ENCODE measurements around the gene VANGL1. TPM values are rescaled to one million over a fixed set of nuclear protein-coding genes. Genes with fewer than 3 reads are reported as not detected.

VANGL1 gene
- total and polyA plus RNA-seq, 2 of the 4 experiments (the other 2 are of a cell fraction) = 6.1 to 6.7 TPM

DNA sequence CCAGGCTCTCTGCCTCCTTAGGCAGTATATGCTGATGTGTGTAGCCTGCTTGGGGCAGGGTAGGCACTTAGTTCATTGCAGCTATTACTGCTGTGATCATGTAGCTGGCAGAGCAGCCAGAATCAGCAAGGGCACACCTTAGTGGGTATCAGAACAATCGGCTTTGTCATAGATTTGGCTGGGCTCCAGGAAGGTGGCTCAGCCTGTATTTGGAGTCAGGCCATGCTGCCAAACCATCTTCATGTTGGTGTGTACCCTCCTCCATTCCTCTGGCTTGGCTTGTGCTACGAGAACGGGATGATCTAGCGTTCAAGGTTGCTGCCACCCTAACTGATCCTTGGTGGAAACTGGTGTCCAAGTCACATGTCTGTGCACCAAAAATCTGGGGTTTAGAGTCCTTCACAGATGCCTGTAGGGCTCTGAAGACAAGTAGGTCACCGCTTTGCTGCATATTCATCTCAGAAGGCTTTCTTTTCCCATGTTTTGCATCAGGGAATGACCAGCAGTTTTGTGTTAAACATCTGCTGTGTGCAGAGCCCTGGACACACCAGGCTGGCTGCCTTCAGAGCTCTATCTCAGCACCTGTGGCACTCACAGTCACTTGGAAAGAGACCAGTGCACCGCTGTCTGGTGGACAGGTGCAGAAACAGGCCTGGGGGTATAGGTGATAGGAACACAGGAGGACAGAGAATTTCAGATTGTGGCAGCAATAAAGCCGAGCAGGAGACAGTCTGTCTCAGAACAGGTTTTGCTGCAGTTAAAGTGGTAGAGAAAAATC, 23.7 kb downstream of the VANGL1 start:
- Histone ChIP-seq H3K9me3 (ENCODE audit: control insufficient read depth, insufficient read depth, low read length) (peaks cover 5% of the 10 kb centered on the region; the same call in 1 of the 2 replicates), H3K4ac (ENCODE audit: low read depth, low read length) (no peak overlapping the region), H2BK15ac (ENCODE audit: low read depth, low read length) (no peak overlapping the region), H3K4me1 (ENCODE audit: control insufficient read depth, insufficient read depth, low read length) (peaks cover 8% of the 10 kb centered on the region), H3K4me2 (ENCODE audit: low read depth, low read length) (no peak overlapping the region), H2BK5ac (ENCODE audit: low read depth, low read length, poor library complexity, severe bottlenecking) (no peak overlapping the region), H2BK120ac (ENCODE audit: low read depth, low read length) (no peak overlapping the region), H3K9ac (ENCODE audit: low read depth, low read length) (no peak overlapping the region), H4K20me1 (ENCODE audit: insufficient read depth, low read length) (peaks cover 6% of the 10 kb centered on the region; the same call in 1 of the 2 replicates), H3K4me3 (ENCODE audit: insufficient read depth, low read depth, low read length) (no peak overlapping the region), H3K23ac (ENCODE audit: low read depth, low read length) (no peak overlapping the region), H2AK5ac (ENCODE audit: low read depth, low read length) (no peak overlapping the region), H4K91ac (ENCODE audit: insufficient read depth, low read depth, low read length) (no peak overlapping the region), H3K14ac (replicated peaks; ENCODE audit: low read depth, low read length) (no peak overlapping the region), H4K5ac (ENCODE audit: low read depth, low read length) (no peak overlapping the region), H3K18ac (ENCODE audit: low read depth, low read length) (no peak overlapping the region), H3K79me1 (ENCODE audit: low read depth in 1 of 2, low read length in 2 of 2) (peaks cover 7 to 26% of the 10 kb centered on the region in 2 experiments), H3K36me3 (ENCODE audit: control insufficient read depth, insufficient read depth, low read length) (peaks cover 26% of the 10 kb centered on the region), H3K9me1 (ENCODE audit: insufficient read depth, low read length) (peaks cover 4% of the 10 kb centered on the region; the same call in 1 of the 2 replicates), H2AFZ (replicated peaks; ENCODE audit: low read length, poor library complexity) (no peak overlapping the region), H2BK20ac (ENCODE audit: low read depth, low read length) (no peak overlapping the region), H3K56ac (ENCODE audit: extremely low read depth, insufficient read depth, low read length) (no peak overlapping the region), H3K27ac (ENCODE audit: insufficient read depth, low read length) (no peak overlapping the region), H3K27me3 (ENCODE audit: control insufficient read depth, insufficient read depth, low read length) (no peaks in the 10 kb centered on the region), H2AK9ac (replicated peaks; ENCODE audit: low read depth, low read length, poor library complexity) (peak overlapping the region; percentile 5), H4K8ac (ENCODE audit: low read depth in 2 of 2, low read length in 2 of 2) (no peak overlapping the region)
- DNase-seq (no peak), ATAC-seq (ENCODE audit: low read depth) (no peak)
- POLR2A ChIA-PET (ENCODE audit: unreplicated experiment) = no interaction called here
- CTCF ChIA-PET = no interaction called here
- intact Hi-C loops (cut with micrococcal nuclease) (no loop called here), dilution Hi-C loops (cut with HindIII; ENCODE audit: low sequenced_read_pairs, unreplicated experiment) (no loop called here), in situ Hi-C loops (cut with MboI; ENCODE audit: low sequenced_read_pairs) (no loop called here)
- BruUV-seq (replicated peaks) = no TSS peak
- TF ChIP-seq, protein P1, sequence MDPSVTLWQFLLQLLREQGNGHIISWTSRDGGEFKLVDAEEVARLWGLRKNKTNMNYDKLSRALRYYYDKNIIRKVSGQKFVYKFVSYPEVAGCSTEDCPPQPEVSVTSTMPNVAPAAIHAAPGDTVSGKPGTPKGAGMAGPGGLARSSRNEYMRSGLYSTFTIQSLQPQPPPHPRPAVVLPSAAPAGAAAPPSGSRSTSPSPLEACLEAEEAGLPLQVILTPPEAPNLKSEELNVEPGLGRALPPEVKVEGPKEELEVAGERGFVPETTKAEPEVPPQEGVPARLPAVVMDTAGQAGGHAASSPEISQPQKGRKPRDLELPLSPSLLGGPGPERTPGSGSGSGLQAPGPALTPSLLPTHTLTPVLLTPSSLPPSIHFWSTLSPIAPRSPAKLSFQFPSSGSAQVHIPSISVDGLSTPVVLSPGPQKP (IDR thresholded peaks at IDR 0.05; ENCODE audit: borderline replicate concordance, low read depth, low read length) = no peak
- no peak for TF ChIP-seq RAD21 (IDR thresholded peaks at IDR 0.05; ENCODE audit: low read length)
- no peak for TF ChIP-seq BHLHE40 (IDR thresholded peaks at IDR 0.05; ENCODE audit: low read depth, low read length)
- no peak for TF ChIP-seq SMC3 (IDR thresholded peaks at IDR 0.05; ENCODE audit: low read depth, low read length)
- no peak for TF ChIP-seq NFE2L2 (IDR thresholded peaks at IDR 0.05; ENCODE audit: low read depth, low read length)
- TF ChIP-seq RFX5 (IDR thresholded peaks at IDR 0.05; ENCODE audit: low read depth, low read length) = no peak
- TF ChIP-seq, protein P2, sequence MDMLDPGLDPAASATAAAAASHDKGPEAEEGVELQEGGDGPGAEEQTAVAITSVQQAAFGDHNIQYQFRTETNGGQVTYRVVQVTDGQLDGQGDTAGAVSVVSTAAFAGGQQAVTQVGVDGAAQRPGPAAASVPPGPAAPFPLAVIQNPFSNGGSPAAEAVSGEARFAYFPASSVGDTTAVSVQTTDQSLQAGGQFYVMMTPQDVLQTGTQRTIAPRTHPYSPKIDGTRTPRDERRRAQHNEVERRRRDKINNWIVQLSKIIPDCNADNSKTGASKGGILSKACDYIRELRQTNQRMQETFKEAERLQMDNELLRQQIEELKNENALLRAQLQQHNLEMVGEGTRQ (IDR thresholded peaks at IDR 0.05; ENCODE audit: low read depth, low read length) = no peak
- TF ChIP-seq POLR2A (IDR thresholded peaks at IDR 0.05; ENCODE audit: low read depth, low read length) = no peak
- no peak for TF ChIP-seq RCOR1 (IDR thresholded peaks at IDR 0.05; ENCODE audit: insufficient replicate concordance, low read length)
- TF ChIP-seq MAFK (IDR thresholded peaks at IDR 0.05; ENCODE audit: low read depth, low read length) = no peak
- no peak for TF ChIP-seq CHD1 (IDR thresholded peaks at IDR 0.05; ENCODE audit: low read depth, low read length)
- no peak for TF ChIP-seq FOS (IDR thresholded peaks at IDR 0.05; ENCODE audit: low read depth, low read length)
- TF ChIP-seq, protein P3, sequence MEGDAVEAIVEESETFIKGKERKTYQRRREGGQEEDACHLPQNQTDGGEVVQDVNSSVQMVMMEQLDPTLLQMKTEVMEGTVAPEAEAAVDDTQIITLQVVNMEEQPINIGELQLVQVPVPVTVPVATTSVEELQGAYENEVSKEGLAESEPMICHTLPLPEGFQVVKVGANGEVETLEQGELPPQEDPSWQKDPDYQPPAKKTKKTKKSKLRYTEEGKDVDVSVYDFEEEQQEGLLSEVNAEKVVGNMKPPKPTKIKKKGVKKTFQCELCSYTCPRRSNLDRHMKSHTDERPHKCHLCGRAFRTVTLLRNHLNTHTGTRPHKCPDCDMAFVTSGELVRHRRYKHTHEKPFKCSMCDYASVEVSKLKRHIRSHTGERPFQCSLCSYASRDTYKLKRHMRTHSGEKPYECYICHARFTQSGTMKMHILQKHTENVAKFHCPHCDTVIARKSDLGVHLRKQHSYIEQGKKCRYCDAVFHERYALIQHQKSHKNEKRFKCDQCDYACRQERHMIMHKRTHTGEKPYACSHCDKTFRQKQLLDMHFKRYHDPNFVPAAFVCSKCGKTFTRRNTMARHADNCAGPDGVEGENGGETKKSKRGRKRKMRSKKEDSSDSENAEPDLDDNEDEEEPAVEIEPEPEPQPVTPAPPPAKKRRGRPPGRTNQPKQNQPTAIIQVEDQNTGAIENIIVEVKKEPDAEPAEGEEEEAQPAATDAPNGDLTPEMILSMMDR (conservative IDR thresholded peaks at IDR 0.05; ENCODE audit: low read depth, low read length) = no peak
- no peak for TF ChIP-seq CEBPB (IDR thresholded peaks at IDR 0.05; ENCODE audit: low read depth, low read length)
- WGBS, 2 experiments (ENCODE audit: extremely low coverage in 2 of 2, insufficient read length in 1 of 2) = 92% methylated on average over 4 of the region's 7 CpGs; no CpG with 5 or more reads in 1 of the 2 experiments
